Measurements from ENCODE around the gene APPBP2. TPM values are rescaled to one million over a fixed set of nuclear protein-coding genes. Genes with fewer than 3 reads are reported as not detected.
"Not testable (repeated sequence)": the region's sequence is repeated elsewhere in the genome, so short reads cannot be mapped to it uniquely, and the experiment has no call there.

APPBP2 gene
- polyA plus RNA-seq, 2 donors: 4.4 to 5.3 TPM

DNA sequence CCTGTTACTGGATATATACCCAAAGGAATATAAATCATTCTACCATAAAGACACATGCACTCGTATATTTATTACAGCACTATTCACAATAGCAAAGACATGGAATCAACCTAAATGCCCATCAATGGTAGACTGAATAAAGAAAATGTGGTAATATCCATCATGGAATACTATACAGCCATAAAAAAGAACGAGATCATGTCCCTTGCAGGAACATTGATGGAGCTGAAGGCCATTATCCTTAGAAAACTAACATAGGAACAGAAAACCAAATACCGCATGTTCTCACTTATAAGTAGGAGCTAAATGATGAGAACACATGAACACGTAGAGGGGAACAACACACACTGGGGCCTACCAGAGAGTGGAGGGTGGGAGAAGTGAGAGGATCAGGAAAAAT, 107.0 kb downstream of the APPBP2 start:
- WGBS, 2 donors: 92 to 97% methylated on average over 4 of the region's 4 CpGs
- not testable (repeated sequence) for H3K4me1 ChIP-seq (ENCODE audit: control insufficient read depth in 2 of 2, insufficient read depth in 2 of 2, low read length in 1 of 2); H3K9me3 ChIP-seq (ENCODE audit: control insufficient read depth in 2 of 2, insufficient read depth in 1 of 2, low read depth in 1 of 2, low read length in 1 of 2); H3K27ac ChIP-seq (ENCODE audit: low read depth in 2 of 2, low read length in 1 of 2); H3K36me3 ChIP-seq (ENCODE audit: control insufficient read depth in 2 of 2, insufficient read depth in 2 of 2, low read length in 1 of 2); H3K27me3 ChIP-seq (ENCODE audit: control insufficient read depth in 1 of 2, insufficient read depth in 2 of 2, low read length in 2 of 2); H3K4me3 ChIP-seq (ENCODE audit: low read depth in 1 of 2, low read length in 2 of 2)

DNA sequence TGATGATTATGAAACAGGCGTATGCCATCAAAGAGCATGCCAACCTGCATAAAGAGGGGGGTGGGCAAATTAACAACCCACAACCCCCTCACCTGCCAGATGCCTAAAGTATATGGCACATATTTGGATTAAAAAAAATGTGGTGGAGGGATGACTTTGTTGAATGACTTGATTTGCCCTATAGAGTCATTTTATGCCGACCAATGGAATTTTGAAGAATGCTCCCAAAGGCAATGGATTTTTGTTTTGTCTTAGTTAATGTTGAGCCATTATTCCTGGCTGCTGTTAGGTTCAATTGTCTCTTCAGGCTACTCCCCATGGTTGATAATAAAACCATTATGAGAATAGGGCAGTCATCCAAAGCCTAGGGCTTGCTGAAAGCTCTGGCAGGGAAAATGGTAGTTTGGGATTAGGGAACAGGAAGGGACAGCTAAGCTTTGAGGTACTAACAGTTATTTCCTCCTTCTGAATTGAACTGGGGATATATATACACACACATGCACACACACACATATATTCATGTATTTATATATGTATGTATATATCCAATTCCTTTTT, 109.6 kb downstream of the APPBP2 start:
- H3K4me1 ChIP-seq (ENCODE audit: control insufficient read depth in 2 of 2, insufficient read depth in 2 of 2, low read length in 1 of 2): peaks cover 0 to 2% of the 10 kb centered on the region in 2 donors
- H3K4me3 ChIP-seq (ENCODE audit: low read depth in 1 of 2, low read length in 2 of 2): no peak overlapping the region
- H3K27me3 ChIP-seq (ENCODE audit: control insufficient read depth in 1 of 2, insufficient read depth in 2 of 2, low read length in 2 of 2): no peaks in the 10 kb centered on the region
- no peak overlapping the region for H3K27ac ChIP-seq (ENCODE audit: low read depth in 2 of 2, low read length in 1 of 2)
- 65 to 82% methylated on average over 2 of the region's 2 CpGs for WGBS, 2 donors
- H3K36me3 ChIP-seq (ENCODE audit: control insufficient read depth in 2 of 2, insufficient read depth in 2 of 2, low read length in 1 of 2): no peaks in the 10 kb centered on the region
- no peaks in the 10 kb centered on the region for H3K9me3 ChIP-seq (ENCODE audit: control insufficient read depth in 2 of 2, insufficient read depth in 1 of 2, low read depth in 1 of 2, low read length in 1 of 2)

DNA sequence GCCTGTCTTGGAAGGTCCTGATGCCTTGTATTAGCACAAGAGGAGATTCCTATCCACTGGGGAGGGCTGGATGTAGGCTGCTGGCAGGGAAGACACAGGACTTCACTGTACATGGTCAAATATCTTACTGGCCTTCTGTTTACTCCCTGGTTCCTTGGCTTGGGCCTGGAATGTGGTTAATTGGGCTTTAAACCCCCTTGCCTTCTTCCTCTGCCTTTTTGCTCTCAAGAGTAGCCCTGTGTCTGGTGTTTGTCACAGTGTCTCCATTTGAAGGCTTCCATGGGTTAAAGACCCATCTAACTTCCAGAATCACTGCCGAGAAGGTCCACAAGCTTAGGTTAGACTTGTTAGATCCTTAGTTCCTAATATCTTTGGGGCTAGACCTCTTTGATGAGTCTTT, 110.9 kb downstream of the APPBP2 start:
- no peak overlapping the region for H3K4me3 ChIP-seq (ENCODE audit: low read depth in 1 of 2, low read length in 2 of 2)
- no peaks in the 10 kb centered on the region for H3K36me3 ChIP-seq (ENCODE audit: control insufficient read depth in 2 of 2, insufficient read depth in 2 of 2, low read length in 1 of 2)
- H3K27me3 ChIP-seq (ENCODE audit: control insufficient read depth in 1 of 2, insufficient read depth in 2 of 2, low read length in 2 of 2): no peaks in the 10 kb centered on the region
- 76 to 90% methylated on average over 1 of the region's 1 CpG for WGBS, 2 donors
- H3K9me3 ChIP-seq (ENCODE audit: control insufficient read depth in 2 of 2, insufficient read depth in 1 of 2, low read depth in 1 of 2, low read length in 1 of 2): no peaks in the 10 kb centered on the region
- H3K27ac ChIP-seq (ENCODE audit: low read depth in 2 of 2, low read length in 1 of 2): no peak overlapping the region
- no peaks in the 10 kb centered on the region for H3K4me1 ChIP-seq (ENCODE audit: control insufficient read depth in 2 of 2, insufficient read depth in 2 of 2, low read length in 1 of 2)

DNA sequence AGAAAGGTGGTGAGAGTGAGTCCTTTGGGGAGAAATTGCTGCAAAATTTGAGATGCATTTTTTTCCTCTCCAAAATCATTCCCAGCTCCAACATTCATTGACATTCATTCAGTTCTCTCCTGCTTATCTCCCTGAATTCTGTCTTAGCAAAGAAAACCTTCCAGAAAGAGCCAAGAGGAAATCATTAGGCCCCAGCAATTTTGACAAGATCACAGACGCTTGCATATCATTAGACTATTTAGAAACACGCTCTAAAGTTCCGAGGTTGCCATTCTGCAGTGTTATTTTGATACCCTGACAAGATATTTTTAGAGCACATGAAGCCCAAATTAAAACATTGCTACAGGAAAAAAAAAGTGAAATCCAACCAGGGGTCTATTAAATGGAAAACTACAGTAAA, 113.3 kb downstream of the APPBP2 start:
- 84 to 85% methylated on average over 3 of the region's 3 CpGs for WGBS, 2 donors
- no peak overlapping the region for H3K4me3 ChIP-seq (ENCODE audit: low read depth in 1 of 2, low read length in 2 of 2)
- no peaks in the 10 kb centered on the region for H3K4me1 ChIP-seq (ENCODE audit: control insufficient read depth in 2 of 2, insufficient read depth in 2 of 2, low read length in 1 of 2)
- H3K27ac ChIP-seq (ENCODE audit: low read depth in 2 of 2, low read length in 1 of 2): no peak overlapping the region
- H3K9me3 ChIP-seq (ENCODE audit: control insufficient read depth in 2 of 2, insufficient read depth in 1 of 2, low read depth in 1 of 2, low read length in 1 of 2): no peaks in the 10 kb centered on the region
- no peaks in the 10 kb centered on the region for H3K27me3 ChIP-seq (ENCODE audit: control insufficient read depth in 1 of 2, insufficient read depth in 2 of 2, low read length in 2 of 2)
- no peaks in the 10 kb centered on the region for H3K36me3 ChIP-seq (ENCODE audit: control insufficient read depth in 2 of 2, insufficient read depth in 2 of 2, low read length in 1 of 2)

DNA sequence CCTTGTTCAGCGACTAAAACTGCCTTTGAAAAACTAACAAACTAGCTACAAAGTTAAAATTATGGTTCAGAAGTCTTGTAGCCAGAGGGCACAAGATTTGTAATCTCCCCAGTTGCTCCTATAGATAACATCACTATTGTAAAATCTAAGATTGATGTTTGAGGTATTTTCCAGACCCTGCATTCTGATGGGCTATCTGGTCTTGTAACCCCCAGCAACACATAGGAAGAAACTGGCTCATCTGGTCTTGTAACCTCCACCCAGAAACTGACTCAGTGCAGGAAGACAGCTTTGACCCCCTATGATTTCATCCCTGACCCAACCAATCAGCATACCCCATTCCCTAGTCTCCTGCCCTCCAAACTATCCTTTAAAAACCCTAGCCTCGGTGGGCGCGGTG, 116.0 kb downstream of the APPBP2 start:
- Histone ChIP-seq H3K4me3 (ENCODE audit: low read depth in 1 of 2, low read length in 2 of 2) (no peak overlapping the region), H3K36me3 (ENCODE audit: control insufficient read depth in 2 of 2, insufficient read depth in 2 of 2, low read length in 1 of 2) (no peaks in the 10 kb centered on the region), H3K4me1 (ENCODE audit: control insufficient read depth in 2 of 2, insufficient read depth in 2 of 2, low read length in 1 of 2) (no peaks in the 10 kb centered on the region), H3K27me3 (ENCODE audit: control insufficient read depth in 1 of 2, insufficient read depth in 2 of 2, low read length in 2 of 2) (no peaks in the 10 kb centered on the region), H3K27ac (ENCODE audit: low read depth in 2 of 2, low read length in 1 of 2) (no peak overlapping the region), H3K9me3 (ENCODE audit: control insufficient read depth in 2 of 2, insufficient read depth in 1 of 2, low read depth in 1 of 2, low read length in 1 of 2) (no peaks in the 10 kb centered on the region)
- WGBS, 2 donors: 93 to 96% methylated on average over 4 of the region's 4 CpGs

DNA sequence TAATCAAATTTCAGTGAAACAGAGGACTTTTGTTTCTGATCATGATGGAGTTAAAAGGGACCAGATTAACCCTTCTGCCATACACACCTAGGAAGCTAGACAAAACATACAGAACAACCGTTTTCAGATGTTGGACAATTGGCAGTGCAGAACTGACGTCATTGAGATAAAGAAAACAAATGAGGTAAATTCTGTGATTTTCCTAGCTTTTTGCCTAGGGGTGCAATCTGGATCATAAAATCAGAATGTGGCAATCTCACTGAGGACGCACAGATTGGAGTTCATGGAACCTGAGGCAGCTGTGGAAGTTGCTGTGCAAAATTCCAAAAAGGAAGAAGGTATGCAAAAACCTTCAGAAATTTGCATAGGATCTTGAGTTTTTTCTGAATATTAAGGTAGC, 119.2 kb downstream of the APPBP2 start:
- H3K9me3 ChIP-seq (ENCODE audit: control insufficient read depth in 2 of 2, insufficient read depth in 1 of 2, low read depth in 1 of 2, low read length in 1 of 2): no peaks in the 10 kb centered on the region
- H3K4me1 ChIP-seq (ENCODE audit: control insufficient read depth in 2 of 2, insufficient read depth in 2 of 2, low read length in 1 of 2): no peaks in the 10 kb centered on the region
- 79 to 81% methylated on average over 3 of the region's 3 CpGs for WGBS, 2 donors
- no peaks in the 10 kb centered on the region for H3K27me3 ChIP-seq (ENCODE audit: control insufficient read depth in 1 of 2, insufficient read depth in 2 of 2, low read length in 2 of 2)
- H3K36me3 ChIP-seq (ENCODE audit: control insufficient read depth in 2 of 2, insufficient read depth in 2 of 2, low read length in 1 of 2): no peaks in the 10 kb centered on the region
- H3K4me3 ChIP-seq (ENCODE audit: low read depth in 1 of 2, low read length in 2 of 2): no peak overlapping the region
- no peak overlapping the region for H3K27ac ChIP-seq (ENCODE audit: low read depth in 2 of 2, low read length in 1 of 2)

DNA sequence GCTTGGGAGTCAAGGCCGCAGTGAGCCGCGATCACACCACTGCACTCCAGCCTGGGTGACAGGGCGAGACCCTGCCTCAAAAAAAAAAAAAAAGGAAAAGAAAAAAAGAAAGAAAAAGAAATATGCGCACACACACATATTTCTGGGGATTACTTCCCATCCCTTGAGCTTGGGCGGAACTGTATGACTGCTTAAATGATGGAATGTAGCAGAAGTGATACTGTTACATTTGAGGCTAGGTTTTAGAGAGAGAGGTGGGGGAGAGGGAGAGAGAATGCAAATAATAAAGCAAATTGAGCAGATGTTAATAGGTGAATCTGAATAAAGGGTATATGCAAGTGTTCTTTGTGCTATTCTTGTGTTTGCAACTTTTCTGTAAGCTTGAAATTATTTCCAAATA, 122.1 kb downstream of the APPBP2 start:
- Histone ChIP-seq H3K4me1 (ENCODE audit: control insufficient read depth in 2 of 2, insufficient read depth in 2 of 2, low read length in 1 of 2) (no peaks in the 10 kb centered on the region), H3K4me3 (ENCODE audit: low read depth in 1 of 2, low read length in 2 of 2) (no peak overlapping the region), H3K9me3 (ENCODE audit: control insufficient read depth in 2 of 2, insufficient read depth in 1 of 2, low read depth in 1 of 2, low read length in 1 of 2) (no peaks in the 10 kb centered on the region), H3K27me3 (ENCODE audit: control insufficient read depth in 1 of 2, insufficient read depth in 2 of 2, low read length in 2 of 2) (no peaks in the 10 kb centered on the region), H3K27ac (ENCODE audit: low read depth in 2 of 2, low read length in 1 of 2) (no peak overlapping the region), H3K36me3 (ENCODE audit: control insufficient read depth in 2 of 2, insufficient read depth in 2 of 2, low read length in 1 of 2) (no peaks in the 10 kb centered on the region)
- 84 to 90% methylated on average over 6 of the region's 6 CpGs for WGBS, 2 donors

DNA sequence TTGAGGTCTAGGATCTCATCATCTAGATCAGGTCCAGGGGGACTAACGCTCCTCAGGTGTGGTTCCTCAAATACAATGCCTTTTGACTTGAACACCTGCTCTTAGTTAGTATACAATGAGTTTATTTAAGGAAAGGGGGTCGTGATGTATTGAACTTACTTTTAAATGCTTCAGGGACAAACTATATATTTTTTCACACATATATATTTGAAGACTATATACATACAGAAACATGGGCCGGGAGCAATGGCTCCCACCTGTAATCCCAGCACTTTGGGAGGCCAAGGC, 122.6 kb downstream of the APPBP2 start:
- no peak overlapping the region for H3K4me3 ChIP-seq (ENCODE audit: low read depth in 1 of 2, low read length in 2 of 2)

DNA sequence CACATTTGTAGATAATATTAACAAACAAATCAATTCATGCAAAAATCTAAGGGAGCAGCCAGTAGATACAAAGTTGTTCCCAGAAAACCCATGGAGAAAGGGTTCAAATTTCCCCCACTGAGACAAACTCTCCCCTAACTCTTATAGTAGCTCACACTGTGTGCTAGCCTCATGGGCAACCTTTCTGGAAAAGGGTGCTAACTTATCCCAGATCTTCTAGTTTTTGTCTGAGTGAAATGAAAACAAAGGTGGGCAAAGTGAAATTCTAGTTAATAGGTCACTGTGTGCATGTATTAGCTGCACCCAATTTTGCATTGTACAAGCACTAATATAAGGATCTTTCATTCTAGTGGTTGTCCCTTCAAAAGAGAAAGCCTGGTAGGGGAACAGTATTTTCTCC, 124.2 kb downstream of the APPBP2 start:
- no peaks in the 10 kb centered on the region for H3K4me1 ChIP-seq (ENCODE audit: control insufficient read depth in 2 of 2, insufficient read depth in 2 of 2, low read length in 1 of 2)
- no peaks in the 10 kb centered on the region for H3K36me3 ChIP-seq (ENCODE audit: control insufficient read depth in 2 of 2, insufficient read depth in 2 of 2, low read length in 1 of 2)
- no peaks in the 10 kb centered on the region for H3K9me3 ChIP-seq (ENCODE audit: control insufficient read depth in 2 of 2, insufficient read depth in 1 of 2, low read depth in 1 of 2, low read length in 1 of 2)
- no peaks in the 10 kb centered on the region for H3K27me3 ChIP-seq (ENCODE audit: control insufficient read depth in 1 of 2, insufficient read depth in 2 of 2, low read length in 2 of 2)
- H3K4me3 ChIP-seq (ENCODE audit: low read depth in 1 of 2, low read length in 2 of 2): no peak overlapping the region
- no peak overlapping the region for H3K27ac ChIP-seq (ENCODE audit: low read depth in 2 of 2, low read length in 1 of 2)

More for the DNA sequence above, 122.6 kb downstream of the APPBP2 start:
- WGBS, 2 donors: 77 to 83% methylated on average over 3 of the region's 3 CpGs
- Histone ChIP-seq H3K4me1 (ENCODE audit: control insufficient read depth in 2 of 2, insufficient read depth in 2 of 2, low read length in 1 of 2) (no peaks in the 10 kb centered on the region), H3K36me3 (ENCODE audit: control insufficient read depth in 2 of 2, insufficient read depth in 2 of 2, low read length in 1 of 2) (no peaks in the 10 kb centered on the region), H3K9me3 (ENCODE audit: control insufficient read depth in 2 of 2, insufficient read depth in 1 of 2, low read depth in 1 of 2, low read length in 1 of 2) (no peaks in the 10 kb centered on the region), H3K27ac (ENCODE audit: low read depth in 2 of 2, low read length in 1 of 2) (no peak overlapping the region), H3K27me3 (ENCODE audit: control insufficient read depth in 1 of 2, insufficient read depth in 2 of 2, low read length in 2 of 2) (no peaks in the 10 kb centered on the region)

DNA sequence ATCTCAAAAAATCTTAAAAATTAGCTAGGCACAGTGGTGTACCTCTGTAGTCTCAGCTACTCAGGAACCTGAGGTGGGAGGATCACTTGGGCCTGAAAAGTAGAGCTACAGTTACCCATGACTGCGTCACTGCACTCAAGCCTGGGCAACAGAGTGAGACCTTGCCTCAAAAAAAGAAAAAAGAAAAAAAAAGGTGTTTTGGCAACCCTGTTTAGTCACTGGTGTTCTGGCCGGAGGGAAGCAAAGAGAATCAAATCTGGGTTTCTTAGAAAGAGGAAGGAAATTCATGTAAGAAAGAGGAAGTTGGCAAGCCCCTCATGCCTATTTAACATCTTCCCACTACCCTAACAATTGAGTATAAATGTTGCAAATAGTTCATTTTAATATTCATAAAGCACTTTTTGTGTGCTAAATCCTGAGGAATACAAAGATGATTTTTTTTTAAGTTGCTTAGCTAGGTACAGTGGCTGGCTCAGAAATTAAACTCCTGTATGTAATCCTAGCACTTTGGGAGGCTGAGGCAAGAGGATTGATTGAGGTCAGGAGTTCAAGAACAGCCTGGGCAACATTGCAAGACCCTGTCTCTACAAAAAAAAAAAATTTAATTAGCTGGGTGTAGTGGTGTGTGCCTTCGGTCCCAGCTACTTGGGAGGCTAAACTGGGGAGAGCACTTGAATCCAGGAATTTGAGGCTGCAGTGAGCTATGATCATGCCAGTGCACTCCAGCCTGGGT, 127.6 kb downstream of the APPBP2 start:
- Histone ChIP-seq H3K27me3 (ENCODE audit: control insufficient read depth in 1 of 2, insufficient read depth in 2 of 2, low read length in 2 of 2) (no peaks in the 10 kb centered on the region), H3K4me3 (ENCODE audit: low read depth in 1 of 2, low read length in 2 of 2) (no peak overlapping the region), H3K27ac (ENCODE audit: low read depth in 2 of 2, low read length in 1 of 2) (no peak overlapping the region), H3K36me3 (ENCODE audit: control insufficient read depth in 2 of 2, insufficient read depth in 2 of 2, low read length in 1 of 2) (no peaks in the 10 kb centered on the region), H3K4me1 (ENCODE audit: control insufficient read depth in 2 of 2, insufficient read depth in 2 of 2, low read length in 1 of 2) (no peaks in the 10 kb centered on the region), H3K9me3 (ENCODE audit: control insufficient read depth in 2 of 2, insufficient read depth in 1 of 2, low read depth in 1 of 2, low read length in 1 of 2) (no peaks in the 10 kb centered on the region)
- WGBS, 2 donors: 73 to 76% methylated on average over 3 of the region's 3 CpGs

All from esophagus (tissue), 2 donors.